Activated CD4-positive, alpha-beta T cell treated with anti-CD3 and anti-CD28 coated beads, Interleukin-2, amount 50 U/mL, for 24 hours (primary cell): Measurements from ENCODE around the gene PEX13.

ENCODE experiments used
- DNase-seq, 2 donors: peaks; one replicate each; pipeline ENCODE4 v3.0.0-alpha.2; 2020; ENCODE audit warnings: low read depth in 1 of 2, low spot score in 1 of 2

PEX13 gene

DNA sequence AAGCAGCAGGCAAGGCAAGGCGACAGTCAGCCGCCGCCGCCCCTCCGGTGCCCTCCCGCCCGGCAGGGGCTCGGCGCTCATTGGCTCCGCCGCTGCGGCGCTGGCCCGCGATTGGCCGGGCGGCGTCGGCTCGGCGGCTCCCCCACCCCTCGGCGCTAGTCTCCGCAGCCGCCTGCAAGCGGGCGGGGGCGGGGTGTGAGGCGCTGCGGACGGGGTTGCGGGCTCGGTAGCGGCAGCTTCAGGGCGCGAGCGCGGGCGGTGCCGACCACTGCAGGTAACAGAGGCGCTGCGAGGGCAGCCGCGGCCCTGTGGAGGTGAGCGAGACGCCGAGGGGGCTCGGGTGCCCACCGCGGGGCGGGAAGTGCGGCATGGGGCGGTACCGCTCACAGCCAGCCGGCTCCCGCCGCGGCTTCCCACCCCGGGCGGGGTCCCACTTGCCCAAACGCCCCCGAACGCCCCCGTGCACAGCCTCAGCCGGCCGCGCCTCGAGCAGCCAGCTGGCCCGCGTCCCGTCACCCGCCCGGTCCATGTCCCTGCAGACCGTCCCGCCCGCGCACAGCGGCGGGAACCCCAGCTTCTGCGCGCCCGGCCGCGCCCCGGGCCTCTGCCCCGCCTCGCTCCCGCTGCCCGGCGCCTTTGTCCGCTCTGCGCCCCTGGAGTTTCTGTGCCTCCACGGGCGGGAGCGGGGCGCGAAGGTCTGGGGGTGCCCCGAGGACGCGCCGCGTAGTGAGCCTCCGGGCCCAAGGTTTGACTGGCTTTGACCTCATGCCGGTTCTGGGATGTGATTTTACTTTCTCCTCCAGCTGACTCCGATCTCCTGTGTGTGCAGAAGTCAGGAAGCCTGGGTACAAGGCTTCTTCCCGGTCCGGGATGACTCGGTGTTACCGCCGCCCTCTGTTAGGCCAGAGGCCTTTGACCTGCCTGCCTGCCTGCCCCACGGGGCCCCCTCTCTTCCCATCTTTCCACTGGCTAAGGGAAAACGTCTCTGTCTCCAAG lies 48.5 kb downstream of the PEX13 start, which contains the start of gene SANBR:
SANBR (plus strand) TSS at position 158 of the 996 bp plus-strand sequence. CDS start 4,480 bp downstream, outside the sequence.
- peak; percentile 57 to 69 for DNase-seq

DNA sequence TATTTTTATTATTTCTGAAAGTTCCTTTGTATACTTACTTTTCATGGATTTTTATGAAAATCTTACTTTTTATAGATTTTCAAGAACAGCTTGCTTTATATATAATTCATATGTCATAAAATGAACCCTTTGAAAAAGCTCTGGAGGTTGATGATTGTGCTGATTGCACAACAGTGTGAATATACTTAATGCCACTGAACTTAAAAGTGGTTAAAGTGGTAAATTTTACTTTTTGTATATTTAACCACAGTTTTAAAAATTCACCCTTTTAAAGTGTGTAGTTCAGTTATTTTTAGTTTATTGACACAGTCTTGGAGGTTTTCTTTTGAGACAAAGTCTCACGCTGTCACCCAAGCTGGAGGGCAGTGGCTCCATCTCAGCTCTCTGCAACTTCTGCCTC lies 56.6 kb downstream of the PEX13 start:
- DNase-seq, result no peak

DNA sequence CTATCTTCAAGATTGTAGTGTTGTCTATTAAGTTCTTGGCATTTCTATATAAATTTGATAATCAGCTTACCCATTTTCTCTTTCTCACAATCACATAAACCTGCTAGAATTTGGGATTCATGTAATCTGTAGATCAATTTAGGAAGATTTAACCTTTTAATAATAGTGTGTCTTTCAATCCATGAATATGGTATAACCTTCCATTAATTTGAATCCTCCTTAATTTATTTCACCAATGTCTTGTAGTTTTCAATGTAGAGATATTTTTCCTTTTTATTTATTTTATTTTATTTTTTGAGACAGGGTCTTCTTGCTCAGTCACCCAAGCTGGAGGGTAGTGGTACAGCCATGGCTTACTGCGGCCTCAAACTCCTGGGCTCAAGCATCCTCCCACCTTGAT lies 68.4 kb downstream of the PEX13 start:
- no peak for DNase-seq

DNA sequence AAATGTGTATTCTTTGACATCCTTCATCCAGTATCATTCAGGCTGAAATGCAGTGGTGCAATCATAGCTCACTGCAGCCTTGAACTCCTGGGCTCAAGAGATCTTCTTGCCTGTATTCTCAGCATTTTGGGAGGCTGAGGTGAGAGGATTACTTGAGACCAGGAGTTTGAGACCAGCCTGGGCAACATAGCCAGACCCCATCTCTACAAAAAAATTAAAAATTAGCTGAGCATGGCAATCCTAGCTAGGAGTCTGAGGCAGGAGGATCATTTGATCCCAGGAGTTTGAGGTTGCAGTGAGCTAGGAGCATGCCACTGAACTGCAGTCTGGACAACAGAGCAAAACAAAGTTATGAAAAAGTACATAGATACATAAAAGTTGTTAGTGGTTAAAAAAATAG lies 72.3 kb downstream of the PEX13 start:
- no peak for DNase-seq

DNA sequence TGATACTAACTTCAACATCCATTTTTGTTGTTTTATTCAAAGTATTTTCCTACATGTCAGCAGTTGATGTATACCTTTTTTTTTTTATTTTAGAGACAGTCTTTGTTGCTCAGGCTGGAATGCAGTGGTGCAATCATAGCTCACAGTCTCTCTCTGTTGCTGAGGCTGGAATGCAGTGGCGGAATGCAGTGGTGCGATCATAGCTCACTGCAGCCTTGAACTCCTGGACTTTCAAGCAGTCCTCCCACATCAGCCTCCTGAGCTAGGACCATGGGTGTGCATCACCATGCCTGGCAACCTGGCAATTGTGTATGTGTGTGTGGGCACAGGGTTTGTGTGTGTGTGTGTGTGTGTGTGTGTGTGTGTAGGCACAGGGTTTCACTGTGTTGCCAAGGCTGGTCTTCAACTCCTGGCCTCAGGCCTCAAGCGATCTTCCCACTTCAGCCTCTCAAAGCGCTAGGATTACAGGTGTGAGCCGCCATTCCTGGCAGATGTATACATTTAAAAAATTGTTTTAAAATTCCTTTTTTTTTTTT lies 72.9 kb downstream of the PEX13 start:
- DNase-seq, result no peak

DNA sequence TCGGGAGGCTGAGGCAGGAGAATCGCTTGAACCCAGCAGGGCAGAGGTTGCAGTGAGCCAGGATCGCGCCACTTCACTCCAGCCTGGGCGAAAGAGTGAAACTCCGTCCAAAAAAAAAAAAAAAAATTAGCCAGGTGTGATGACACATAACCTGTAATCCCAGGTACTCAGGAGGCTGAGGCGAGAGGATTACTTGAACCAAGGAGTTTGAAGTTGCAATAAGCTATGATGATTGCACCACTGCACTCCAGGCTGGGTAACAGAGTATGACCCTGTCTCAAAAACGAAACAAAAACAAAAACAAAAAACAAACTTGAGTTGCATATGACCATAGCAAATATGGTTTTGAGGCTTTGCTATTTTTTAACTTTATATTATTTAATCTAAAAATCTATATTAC lies 74.0 kb downstream of the PEX13 start:
- DNase-seq, result no peak

DNA sequence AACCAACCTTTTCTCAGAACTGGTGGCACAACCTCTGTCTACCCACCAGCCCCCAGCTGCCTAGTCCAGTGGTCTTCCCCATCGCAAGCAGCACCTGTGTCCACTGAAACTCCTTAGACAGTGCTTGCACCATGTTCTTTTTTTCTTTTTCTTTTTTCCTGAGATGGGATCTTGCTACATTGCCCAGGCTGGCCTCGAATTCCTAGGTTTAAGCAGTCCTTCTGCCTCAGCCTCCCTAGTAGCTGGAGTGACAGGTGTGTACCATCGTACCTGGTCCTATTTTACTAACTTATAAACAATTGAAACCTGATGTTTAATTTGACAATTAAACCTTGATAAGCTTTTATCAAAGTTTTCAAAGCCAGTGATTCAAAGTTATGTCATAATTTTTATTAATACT lies 78.9 kb downstream of the PEX13 start:
- DNase-seq, result no peak

DNA sequence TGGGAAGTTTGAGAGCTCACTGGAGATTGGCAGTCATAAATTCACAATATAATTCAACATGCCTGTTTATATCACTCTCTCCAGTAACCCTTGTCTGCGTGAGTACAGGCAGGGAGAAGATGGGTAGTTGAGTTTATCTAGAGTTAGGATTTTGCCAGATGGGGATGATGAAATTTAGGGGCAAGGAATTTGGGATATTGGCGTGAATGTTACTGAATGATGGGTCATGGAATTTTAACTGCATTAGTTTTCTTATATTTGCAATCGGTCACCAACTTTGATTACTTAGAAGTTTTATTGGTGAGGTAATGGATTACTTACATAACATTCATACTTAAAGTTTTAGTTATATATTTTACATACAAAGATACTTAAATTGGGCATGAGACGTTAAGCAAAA lies 83.3 kb downstream of the PEX13 start:
- DNase-seq, result no peak
